ENCODE data around the gene FAM107A.

The FAM107A gene

DNA sequence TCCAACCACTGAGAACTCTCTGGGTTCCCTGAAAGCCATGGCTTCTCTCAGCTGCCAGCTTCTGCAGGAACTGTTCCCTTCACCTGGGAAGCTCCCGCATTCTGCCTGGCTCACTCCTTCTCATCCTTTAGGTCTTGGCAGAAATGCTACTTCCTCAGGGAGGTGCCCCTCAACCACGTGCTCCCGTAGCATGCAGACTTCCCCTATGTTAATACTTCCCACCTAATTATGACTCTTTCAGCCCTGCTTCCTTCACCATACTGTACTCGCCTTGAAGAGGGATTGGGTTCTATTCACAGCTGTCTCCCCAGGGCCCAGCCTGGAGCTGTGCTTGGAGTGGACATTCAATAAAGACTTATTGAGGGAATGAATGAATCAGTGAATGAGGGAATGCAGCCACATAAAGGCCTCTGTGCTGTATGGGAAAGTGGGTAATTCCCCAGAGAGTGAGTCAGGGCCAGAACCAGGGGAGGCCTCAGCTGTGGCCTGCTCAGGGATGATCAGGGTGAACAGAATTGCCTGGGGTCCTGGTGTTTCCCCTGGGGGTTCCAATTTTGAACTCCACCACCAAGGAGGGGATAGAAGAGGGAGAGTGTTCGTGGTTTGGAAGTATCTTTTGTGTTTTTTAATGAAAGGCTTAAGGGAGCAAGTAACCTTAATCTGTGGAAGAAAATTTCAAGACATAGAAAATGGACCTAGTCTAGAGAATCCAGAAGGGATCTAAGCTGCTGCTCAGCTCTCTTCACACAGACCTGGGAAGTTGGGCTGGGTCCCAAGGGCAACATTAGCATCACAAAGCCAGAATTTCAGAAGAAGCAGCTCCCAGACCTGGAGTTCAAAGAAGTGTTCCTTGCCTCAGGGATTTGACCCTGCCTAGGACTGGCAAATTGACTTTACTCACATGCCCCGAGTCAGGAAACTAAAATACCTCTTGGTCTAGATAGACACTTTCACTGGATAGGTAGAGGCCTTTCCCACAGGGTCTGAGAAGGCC lies 14.6 kb upstream of the FAM107A start:
- no peak for DNase-seq

DNA sequence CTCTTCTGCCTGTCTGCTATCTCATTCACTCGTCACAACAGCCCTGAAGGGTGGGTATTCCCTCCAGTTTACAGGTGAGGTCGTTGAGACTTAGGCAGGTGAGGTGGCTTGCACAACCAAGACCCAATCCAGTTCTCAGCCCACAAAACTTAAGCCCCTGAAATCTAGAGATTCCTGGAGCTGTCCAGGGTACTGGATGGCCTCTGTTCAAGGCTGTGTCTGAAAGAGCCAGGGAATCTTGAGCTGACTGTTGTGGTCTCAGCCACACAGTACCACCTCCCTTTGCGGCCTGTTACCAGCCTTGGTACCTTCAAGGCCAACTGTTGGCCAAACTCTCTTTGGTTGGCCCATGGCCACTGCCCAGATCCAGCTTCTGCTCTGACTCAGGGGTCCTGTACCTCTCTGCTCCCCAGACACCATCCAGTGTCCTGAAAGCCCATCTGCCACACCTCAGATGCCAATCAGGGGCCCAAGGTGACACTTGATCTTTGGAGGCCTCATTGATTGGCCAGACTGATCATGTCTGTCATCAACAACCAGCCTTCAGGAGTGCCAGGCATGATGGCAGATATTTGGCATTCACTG lies 10.9 kb upstream of the FAM107A start:
- DNase-seq, result no peak

DNA sequence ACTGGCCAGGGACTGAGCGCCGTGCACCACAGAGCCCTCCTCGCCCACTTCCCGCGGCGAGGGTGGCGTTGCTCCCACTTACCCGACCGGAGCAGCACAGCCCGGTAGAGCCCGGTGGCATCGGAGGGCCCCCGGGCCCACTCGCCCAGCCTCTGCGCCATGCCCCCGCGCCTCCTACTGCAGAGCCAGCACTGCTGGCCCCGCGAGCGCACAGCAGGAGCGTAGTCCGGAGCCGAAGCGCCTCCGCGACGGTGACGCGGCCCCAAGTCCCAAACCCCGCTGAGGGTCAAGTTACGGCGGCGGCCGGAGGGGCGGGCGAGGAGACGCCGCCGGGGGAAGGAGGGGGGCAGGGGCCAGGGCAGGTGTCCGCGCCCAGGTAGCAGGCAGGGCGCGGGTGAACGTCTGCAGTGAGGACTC lies 9.6 kb upstream of the FAM107A start:
- no peak for DNase-seq

DNA sequence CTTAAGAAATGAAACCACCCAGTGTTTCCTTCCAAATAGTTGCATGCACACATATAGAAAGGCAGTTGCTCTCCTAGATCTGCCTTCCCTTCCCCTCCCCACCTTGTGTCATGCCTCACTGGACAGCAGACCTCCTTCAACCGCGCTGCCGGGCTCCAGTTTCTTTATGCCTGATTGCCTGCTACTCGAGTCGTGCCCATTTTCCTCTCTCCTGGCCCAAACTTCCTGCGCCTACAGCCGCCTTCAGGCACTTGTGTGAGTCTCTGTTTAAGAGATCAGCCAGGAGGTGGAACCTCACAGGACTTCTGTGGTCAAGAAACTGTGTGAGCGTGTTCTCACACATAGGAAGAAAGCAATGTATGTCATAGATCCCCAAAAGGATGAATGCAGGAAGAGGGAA lies 8.8 kb upstream of the FAM107A start:
- no peak for DNase-seq

DNA sequence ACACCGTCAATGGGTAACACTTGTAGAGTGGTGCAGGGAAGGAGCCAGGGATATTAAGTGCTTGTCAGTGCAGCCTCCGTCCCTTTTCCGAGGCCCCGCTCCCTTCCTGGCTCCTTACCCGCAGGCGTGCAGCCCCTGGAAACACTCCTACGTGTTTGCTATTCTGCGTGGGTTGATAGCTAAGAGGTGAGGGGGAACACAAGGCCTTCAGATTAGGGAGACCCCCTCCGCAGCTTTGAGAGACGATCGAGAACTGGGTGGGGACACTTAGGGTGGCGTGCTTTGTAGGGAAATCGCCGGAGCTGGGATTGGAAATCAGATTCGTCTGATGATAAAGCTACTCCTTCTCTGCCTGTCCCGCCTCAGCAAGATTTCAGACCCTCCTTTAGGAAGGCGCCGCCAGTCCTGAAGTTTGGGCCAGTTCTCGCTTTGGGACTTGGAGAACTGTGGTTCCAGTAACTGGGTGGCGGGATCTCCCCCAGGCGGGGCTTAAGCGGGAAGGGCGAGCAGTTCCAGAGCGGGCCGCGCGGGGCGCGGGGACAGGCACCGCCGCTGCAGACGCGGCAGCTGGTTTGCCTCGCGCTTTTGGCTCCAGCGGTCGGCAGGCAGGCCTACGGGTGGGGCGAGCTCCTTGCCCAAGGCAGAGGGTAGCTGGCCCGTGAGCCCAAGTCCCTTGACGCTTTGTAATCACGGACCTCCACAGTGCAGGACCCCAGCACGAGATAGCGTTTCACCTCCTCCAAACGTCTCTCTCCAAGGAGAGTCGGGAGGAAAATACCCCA lies 8.0 kb upstream of the FAM107A start:
- peak; percentile 44 for DNase-seq

DNA sequence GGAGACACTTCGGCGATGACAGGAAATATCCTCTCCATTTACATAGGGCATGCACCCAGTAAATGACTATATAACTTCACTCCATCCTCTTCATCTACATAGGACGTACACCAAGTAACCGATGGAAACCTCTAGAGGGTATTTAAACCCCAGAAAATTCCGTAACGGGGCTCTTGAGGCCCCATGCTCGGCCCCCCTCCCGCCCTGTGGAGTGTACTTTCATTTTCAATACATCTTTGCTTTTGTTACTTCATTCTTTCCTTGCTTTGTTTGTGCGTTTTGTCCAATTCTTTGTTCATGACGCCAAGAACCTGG lies 7.5 kb upstream of the FAM107A start:
- no peak for DNase-seq

DNA sequence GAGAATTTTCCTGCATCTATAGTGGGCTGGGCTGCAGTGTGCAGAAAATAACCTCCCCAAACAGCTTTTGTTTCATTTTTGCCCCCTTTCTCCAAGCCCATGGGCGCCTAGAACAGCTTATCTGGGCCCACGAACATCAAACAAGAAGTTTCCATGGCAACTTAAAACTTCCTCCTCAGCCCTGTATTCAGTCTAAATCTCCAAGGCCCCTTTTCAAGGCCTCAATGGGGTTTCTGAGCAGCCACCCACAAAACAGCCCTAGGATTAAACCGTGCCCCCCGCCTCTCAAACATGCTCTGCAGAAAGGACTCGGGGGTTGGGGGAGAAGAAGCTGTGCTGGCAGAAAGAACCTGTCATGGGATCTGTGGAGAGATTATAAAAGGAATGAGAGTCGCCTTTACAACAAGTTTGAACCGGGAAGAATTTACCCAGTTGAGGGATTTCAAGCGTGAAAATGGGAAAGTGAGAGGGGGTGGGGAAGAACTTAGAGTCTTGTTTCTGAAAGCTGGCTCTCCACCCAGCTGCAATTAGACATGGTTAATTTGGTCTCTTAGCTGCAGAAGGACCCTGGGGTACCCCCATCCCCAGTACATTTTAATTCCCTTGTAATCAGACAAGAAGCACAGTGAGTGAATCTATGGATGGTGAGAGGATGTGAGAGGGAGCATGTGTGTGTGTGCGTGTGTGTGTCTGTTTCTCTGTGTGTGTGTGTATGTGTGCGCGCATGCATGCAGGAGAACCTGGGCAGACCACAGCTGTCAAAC lies 4.3 kb upstream of the FAM107A start:
- no peak for DNase-seq

DNA sequence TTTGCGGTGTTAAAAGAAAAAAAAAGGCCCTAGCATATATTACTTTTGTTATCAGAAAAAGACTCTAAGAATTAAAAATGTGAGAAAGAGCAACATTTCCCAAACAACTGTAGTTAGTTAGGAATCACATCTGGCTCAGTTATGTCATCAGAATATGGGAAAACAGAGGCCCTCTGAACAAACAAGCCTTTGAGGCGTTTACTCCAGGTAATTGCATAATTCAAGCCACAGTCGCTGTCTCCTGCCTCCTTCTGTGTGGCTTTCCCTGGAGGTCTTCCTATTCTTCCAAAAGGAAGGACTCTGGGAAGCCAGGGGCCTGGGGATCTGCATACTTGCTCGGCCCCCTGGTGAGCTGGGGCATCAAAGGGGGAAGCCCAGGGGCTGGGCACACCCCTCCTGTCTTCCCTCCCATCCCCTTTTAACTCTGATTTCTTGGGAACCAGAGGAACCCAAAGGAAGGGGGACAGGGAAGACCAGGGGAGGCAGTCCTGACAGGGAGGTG lies 3.7 kb upstream of the FAM107A start:
- no peak for DNase-seq

DNA sequence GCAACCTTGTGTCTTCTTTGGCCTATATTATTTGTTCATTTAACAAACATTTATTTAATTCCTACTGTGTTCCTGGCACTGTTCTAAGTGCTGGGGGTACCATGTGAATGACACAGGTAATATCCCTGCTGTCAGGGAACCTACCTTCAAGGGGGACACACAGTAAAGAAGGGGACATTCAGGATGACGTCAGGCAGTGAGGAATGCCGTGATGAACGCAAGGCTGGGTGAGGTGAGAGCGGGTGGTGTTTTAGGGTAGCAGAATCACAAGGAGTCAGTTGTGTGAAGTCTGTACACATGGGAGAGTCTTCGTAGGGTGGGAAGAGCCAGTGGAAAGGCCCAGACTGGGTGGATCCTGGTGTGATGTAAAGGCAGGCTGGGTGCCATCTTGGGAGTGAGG lies 1.7 kb upstream of the FAM107A start:
- DNase-seq, result no peak

DNA sequence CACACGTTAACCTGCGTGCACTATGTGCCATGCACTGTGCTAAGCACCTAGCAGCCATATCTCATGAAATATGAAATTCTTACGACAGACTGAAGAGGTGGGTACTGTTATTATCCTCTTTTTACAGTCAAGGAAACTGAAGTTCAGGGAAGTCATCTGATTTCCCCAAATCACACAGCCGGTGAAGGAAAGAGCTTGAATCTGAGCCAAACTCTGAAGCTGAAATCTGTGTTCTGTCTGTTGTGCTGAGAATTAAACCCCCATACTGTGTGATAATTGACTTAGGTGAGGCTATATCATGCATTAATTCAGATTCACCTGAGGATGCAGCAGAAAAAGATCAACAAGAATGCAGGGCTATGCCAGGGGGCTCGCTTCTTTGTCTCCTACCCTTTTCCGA lies 475 bp downstream of the FAM107A start:
- no peak for DNase-seq

DNA sequence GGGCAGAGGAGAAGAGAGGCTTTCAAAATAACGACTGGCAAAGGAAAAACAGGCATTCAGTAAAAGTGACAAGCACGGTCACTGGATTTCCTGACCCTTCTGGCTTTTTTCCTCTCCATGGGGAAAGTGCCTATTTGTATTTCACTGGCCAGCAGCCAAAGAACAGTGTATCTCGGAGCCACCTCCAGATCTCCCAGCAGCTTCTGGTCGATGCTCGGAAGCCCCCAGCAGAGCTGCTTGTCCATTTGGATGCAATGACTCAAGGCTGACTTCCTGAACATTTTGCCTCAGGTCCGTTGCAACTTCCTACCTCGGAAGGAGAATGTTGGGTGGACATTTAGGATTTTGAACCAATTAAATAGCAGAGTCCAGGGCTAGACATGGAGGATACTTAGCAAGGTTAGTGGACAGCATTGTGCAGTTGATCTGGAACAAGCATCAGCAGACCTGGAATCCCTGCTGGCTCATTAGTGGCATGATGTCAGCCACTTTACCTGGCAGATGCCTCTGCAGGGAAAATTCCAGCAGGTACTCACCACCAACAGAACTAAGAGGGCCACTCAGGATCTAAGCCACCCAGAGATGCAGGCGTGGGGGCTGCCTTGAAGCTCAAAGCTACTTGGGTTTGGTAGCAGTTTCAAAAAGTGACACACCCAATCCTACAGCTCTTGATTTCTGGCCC lies 1.1 kb downstream of the FAM107A start:
- DNase-seq, result no peak

DNA sequence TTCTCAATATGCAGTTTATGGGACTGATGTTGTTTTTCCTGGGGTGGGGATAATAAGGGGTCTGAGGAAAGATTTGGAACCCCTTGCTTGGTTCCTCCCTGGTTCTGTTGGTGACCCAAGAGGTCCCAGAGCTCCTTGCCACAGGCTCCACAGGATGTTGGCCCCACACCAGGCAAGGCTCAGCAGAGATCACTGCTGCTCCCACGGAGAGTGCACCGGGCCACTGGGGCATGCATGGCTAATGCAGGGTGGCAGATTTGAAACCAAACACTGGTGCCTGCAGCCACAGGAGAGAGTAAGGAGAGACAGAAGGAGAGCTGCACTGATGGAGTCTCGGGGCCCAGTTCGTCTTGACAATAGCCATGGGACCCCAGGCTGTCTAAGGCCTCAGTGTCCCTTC lies 2.5 kb downstream of the FAM107A start:
- DNase-seq, result no peak

DNA sequence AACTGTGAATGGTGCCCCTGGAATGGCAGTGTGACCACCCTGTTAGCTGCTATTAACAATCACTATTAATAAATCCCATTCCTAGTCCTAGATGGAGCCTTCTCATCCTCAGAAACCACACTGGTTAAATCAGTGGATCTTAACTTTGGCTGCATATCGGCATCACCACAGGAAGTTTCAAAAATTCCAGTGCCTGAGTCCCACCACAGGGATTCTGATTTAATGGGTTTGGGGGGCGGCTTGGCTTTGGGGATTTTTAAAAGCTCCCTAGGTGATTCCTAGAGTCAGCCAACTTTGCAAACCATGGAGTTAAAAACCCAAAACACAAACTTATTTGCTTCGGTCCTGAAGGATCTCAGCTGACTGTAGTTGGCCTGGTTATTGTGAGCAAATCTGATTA lies 3.1 kb downstream of the FAM107A start:
- no peak for DNase-seq

DNA sequence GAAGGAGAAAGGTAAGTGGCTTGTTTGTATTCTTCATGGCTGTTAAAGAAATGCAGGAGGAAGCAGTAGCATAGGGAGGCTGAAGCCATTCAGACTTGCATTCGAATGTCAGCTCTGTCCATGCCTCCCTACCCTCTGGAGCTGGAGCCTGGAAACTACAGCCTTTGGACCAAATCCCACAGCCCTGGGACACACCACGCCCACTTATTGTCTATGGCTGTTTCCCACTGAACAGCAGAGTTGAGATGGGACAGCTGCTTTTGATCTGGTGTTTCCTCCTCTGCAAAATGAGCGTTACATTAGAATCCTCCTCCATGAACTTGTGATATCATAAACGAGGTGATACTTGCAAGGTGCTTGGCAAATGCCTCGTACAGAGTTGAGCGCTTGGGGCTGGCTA lies 3.6 kb downstream of the FAM107A start:
- no peak for DNase-seq

DNA sequence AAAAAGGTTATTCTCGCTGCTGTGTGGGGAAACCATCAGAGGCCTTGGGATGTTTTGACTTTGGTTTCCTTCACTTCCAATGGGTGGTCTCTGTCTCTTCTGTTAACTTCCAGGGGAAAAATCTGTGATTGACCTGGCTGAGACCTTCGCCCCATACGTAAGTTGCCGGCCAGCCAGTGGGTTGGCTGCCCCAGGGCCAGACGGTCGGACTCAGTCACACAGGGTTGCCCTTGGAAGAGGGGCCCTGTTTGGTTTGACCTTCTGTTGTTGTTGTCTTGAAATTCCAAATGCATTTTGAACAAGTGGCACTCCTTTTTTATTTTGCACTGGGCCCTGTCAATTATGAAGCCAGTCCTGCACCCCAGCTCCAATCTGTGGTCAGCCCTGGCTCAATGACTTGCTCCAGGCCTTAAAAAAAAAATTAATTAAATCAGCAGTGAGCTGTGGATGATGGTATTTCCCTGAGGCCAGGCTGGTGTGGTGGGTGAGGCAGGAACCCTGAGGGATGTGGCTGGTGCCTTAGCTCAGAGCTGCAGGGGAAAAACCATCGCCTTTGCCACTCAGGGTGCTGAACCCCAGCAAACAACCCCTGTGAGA lies 4.5 kb downstream of the FAM107A start:
- DNase-seq, result no peak

DNA sequence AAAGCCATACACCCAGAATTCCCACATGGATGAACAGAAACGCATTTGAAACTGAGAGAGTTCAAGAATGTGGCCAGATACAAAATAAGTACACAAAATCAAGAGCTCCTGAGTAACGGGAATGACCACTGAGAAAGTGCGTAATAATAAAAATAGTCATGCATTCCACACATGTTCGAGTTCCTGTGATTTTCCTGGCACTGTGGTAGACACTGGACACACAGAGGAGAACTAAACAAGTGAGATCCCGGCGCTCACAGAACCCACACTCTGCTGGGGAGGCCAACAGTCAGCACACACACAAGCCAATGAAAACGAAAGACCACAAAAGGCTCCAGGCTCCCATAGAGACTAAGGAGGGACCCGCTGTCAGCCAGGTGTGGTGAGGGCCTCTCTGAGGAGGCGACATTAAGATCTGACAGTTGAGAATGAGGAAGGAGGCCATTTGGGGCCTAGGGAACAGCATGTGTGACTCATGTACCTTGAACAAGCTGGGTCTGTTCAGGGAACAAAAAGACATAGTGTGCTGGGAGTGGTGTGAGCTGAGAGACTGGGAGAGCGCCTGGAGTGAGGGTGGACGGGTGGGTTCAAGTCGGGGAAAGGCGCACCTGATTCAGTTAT lies 5.1 kb downstream of the FAM107A start:
- DNase-seq, result no peak

DNA sequence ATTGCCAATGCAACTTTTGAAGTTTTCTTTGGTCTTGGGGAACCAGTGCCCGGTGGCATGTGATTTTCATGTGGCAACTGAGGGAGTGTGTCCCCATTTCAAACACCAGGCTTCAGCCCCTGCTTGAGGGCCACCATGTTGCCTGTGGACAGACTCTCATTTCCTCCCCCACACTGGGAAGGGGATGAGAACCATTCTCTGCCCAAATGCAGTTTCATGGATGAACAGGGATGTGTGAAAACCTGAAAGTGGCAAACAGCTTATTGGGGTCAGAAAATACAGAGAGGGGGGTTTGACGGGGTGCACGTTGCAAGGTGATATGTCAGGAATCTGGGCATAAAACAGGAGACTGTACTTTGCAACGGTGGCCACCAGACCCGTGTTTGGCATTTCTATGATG lies 6.3 kb downstream of the FAM107A start:
- DNase-seq, result no peak

DNA sequence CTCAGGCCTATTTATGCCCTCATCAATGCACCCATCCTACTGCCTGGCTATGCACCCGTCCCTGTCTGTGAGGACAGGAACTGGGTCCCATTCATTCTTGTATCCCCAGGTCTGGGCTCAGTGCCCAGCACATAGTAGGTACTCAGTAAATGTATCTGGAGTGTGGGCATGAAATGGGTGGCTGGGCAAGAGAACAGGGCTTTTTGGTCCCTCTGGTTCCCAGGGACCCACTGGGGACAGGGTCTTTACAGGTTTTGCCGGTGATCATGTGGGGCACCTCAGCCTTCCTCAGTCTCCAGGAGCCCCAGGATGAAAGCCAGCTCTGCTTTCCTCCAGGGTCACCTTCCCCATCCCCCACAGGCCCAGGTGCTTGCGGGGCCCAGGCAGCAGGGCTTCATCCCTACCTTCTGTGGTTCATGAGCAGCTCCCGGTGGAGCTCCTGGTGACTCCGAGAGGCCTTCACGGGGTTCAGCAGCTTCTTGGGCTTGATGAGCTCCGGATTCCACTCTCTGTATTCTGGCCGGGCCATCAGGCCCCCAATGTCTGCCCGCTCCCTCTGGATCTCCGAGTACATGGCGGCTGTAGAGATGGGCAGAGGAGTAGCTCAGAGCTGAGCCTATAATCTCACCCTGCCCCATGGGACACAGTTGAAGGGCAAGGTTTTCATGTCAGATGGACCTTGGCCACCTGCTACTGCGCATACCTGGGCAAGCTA lies 7.7 kb downstream of the FAM107A start:
- no peak for DNase-seq

DNA sequence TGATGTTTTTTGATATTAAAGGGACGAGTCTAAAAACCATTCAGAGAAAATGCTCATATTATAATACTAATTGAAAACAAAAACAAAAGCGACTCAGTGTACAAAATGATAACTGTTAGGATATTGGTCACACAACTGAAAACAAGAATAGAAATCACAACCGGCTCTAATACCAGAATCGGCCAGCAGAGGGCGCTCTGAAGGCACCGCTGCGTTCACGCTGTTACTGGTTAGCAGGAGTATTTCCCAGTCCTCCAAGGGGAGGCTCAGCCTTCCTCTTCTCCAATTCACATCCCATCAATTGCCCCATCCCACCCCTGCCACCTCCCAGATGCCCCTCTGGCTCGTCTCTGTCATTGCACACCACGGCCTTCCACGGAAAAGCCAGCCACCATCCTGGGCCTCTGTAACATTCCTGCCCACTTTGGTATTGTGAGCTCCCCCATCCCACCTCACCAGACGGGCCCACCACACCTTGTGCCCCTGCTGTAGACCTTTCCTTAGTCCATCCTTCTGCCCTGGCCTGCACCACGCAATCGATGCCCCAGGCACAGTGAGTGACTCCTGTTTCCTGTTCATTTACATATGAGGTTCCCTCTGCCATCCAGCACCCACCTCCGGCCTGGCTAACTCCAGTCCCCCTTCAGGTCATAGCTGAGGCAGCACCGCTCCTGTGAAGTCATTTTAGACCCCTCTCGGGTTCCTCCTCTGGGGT lies 8.5 kb downstream of the FAM107A start:
- no peak for DNase-seq

DNA sequence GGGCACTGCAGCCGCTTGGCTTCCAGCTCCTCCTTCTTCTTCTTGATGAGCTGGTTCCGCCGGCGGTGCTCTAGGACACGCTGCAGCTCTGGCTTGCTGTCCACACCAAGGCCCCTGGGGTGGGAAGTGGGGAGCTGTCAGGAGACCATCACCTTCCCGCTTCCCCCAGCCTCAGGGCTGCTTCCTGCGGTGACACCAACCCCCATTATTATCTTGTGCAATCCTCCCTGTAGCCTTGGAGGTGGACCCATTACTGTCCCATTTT lies 10.0 kb downstream of the FAM107A start:
- DNase-seq, result no peak
